Tracheal epithelial cell (primary cell): ENCODE measurements around the gene SCEL. TPM values are rescaled to one million over a fixed set of nuclear protein-coding genes. Genes with fewer than 3 reads are reported as not detected.

ENCODE experiments used
- total RNA-seq: library from RNA; depleted of rRNA; stranded (reverse); fragments of >200 nt; gene quantifications from 2 replicates; pipeline ENCODE4 v1.2.1, GENCODE V29; 2014

SCEL gene, protein sequence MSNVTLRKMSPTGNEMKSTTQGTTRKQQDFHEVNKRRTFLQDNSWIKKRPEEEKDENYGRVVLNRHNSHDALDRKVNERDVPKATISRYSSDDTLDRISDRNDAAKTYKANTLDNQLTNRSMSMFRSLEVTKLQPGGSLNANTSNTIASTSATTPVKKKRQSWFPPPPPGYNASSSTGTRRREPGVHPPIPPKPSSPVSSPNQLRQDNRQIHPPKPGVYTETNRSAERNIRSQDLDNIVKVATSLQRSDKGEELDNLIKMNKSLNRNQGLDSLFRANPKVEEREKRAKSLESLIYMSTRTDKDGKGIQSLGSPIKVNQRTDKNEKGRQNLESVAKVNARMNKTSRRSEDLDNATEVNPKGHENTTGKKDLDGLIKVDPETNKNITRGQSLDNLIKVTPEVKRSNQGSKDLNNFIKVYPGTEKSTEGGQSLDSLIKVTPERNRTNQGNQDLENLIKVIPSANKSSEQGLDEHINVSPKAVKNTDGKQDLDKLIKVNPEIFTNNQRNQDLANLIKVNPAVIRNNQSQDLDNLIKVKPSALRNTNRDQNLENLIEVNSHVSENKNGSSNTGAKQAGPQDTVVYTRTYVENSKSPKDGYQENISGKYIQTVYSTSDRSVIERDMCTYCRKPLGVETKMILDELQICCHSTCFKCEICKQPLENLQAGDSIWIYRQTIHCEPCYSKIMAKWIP
- total RNA-seq = 51.6 and 64.4 TPM in 2 replicates

DNA sequence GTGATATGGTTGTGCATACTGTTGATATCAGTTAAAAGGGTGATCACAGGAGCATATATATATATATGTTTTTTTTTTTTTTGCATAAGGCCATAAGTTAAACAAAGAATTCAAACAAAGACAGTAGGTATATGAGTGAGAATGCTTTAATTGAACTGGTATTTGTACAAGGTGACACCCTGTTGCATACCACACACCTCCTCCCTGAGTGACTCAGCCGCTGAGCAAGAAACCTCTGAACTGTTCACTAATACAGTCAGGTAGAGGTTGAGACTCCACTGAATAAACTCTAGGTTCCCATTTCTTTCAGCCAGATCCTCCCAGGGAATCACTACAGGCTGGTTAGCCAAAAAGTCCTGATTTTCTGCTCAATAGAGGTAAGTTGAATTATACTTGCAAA is at the start of gene SCEL:
Gene SCEL, plus strand, starts transcription at position 259 of the 400 bp plus-strand sequence. CDS start 20,170 bp downstream, outside the sequence.

Other genes with a start within 250 kb of the SCEL start
- 43.9 and 65.2 TPM in 2 replicates for gene MYCBP2, start 208.6 kb upstream of the SCEL start, total RNA-seq
- gene SLAIN1, start 162.0 kb downstream of the SCEL start, total RNA-seq = 0.21 and 2.9 TPM in 2 replicates